ENCODE measurements around the gene MED28.

MED28 gene

GRCh38 chr4:17614416-17615299 lies at the start of gene MED28:
MED28 (plus strand) TSS chr4:17614641; CDS start chr4:17614655, 14 bp downstream.
- TF ChIP-seq GATA3 (IDR thresholded peaks at IDR 0.05; ENCODE audit: low read depth, low read length) (no peak), GATA2 (IDR thresholded peaks at IDR 0.05; ENCODE audit: low read depth, low read length) (no peak)

GRCh38 chr4:17565846-17566245 lies 48.6 kb upstream of the MED28 start:
- TF ChIP-seq GATA2 (IDR thresholded peaks at IDR 0.05; ENCODE audit: low read depth, low read length) (no peak), GATA3 (IDR thresholded peaks at IDR 0.05; ENCODE audit: low read depth, low read length) (no peak)

- TF ChIP-seq GATA3 (IDR thresholded peaks at IDR 0.05; ENCODE audit: low read depth, low read length) (no peak), GATA2 (IDR thresholded peaks at IDR 0.05; ENCODE audit: low read depth, low read length) (no peak)
Observed at GRCh38 chr4:17567271-17567670, 47.2 kb upstream of the MED28 start.

- TF ChIP-seq GATA3 (IDR thresholded peaks at IDR 0.05; ENCODE audit: low read depth, low read length) (no peak), GATA2 (IDR thresholded peaks at IDR 0.05; ENCODE audit: low read depth, low read length) (no peak)
Observed at GRCh38 chr4:17574206-17574605, 40.2 kb upstream of the MED28 start.

GRCh38 chr4:17576932-17577664 lies 37.3 kb upstream of the MED28 start, which contains the start of gene LAP3:
LAP3 (plus strand) TSS chr4:17577198; CDS start chr4:17577466, 268 bp downstream.
- no peak for TF ChIP-seq GATA3 (IDR thresholded peaks at IDR 0.05; ENCODE audit: low read depth, low read length)
- TF ChIP-seq GATA2 (IDR thresholded peaks at IDR 0.05; ENCODE audit: low read depth, low read length) = no peak

- TF ChIP-seq GATA3 (IDR thresholded peaks at IDR 0.05; ENCODE audit: low read depth, low read length) = no peak
- no peak for TF ChIP-seq GATA2 (IDR thresholded peaks at IDR 0.05; ENCODE audit: low read depth, low read length)
Observed at GRCh38 chr4:17577665-17578481, 36.6 kb upstream of the MED28 start.

GRCh38 chr4:17578482-17578891 lies 36.0 kb upstream of the MED28 start:
- TF ChIP-seq GATA3 (IDR thresholded peaks at IDR 0.05; ENCODE audit: low read depth, low read length) (no peak), GATA2 (IDR thresholded peaks at IDR 0.05; ENCODE audit: low read depth, low read length) (no peak)

- no peak for TF ChIP-seq GATA2 (IDR thresholded peaks at IDR 0.05; ENCODE audit: low read depth, low read length)
Observed at GRCh38 chr4:17580969-17581368, 33.5 kb upstream of the MED28 start.

GRCh38 chr4:17583276-17583675 lies 31.2 kb upstream of the MED28 start:
- no peak for TF ChIP-seq GATA3 (IDR thresholded peaks at IDR 0.05; ENCODE audit: low read depth, low read length)
- no peak for TF ChIP-seq GATA2 (IDR thresholded peaks at IDR 0.05; ENCODE audit: low read depth, low read length)

- TF ChIP-seq GATA2 (IDR thresholded peaks at IDR 0.05; ENCODE audit: low read depth, low read length) (no peak), GATA3 (IDR thresholded peaks at IDR 0.05; ENCODE audit: low read depth, low read length) (no peak)
Observed at GRCh38 chr4:17583941-17584340, 30.5 kb upstream of the MED28 start.

GRCh38 chr4:17584521-17585213 lies 29.8 kb upstream of the MED28 start:
- TF ChIP-seq GATA3 (IDR thresholded peaks at IDR 0.05; ENCODE audit: low read depth, low read length) (no peak), GATA2 (IDR thresholded peaks at IDR 0.05; ENCODE audit: low read depth, low read length) (no peak)

GRCh38 chr4:17587094-17587822 lies 27.2 kb upstream of the MED28 start:
- TF ChIP-seq GATA3 (IDR thresholded peaks at IDR 0.05; ENCODE audit: low read depth, low read length) (no peak), GATA2 (IDR thresholded peaks at IDR 0.05; ENCODE audit: low read depth, low read length) (no peak)

- TF ChIP-seq GATA2 (IDR thresholded peaks at IDR 0.05; ENCODE audit: low read depth, low read length) = no peak
- TF ChIP-seq GATA3 (IDR thresholded peaks at IDR 0.05; ENCODE audit: low read depth, low read length) = no peak
Observed at GRCh38 chr4:17589355-17589754, 25.1 kb upstream of the MED28 start.

Data from SH-SY5Y (cell line).